GM23338 (cell line): ENCODE results near the gene GUCY2F.

Experiments
- CREB1 ChIP-seq: fragments of 250-450 bp; sonication (Bioruptor Pico); IDR thresholded peaks from 2 replicates; pipeline ENCODE4 v1.5.0; 2020; ENCODE audit warnings: low read depth, mild to moderate bottlenecking, moderate library complexity
- EZH2 ChIP-seq: fragments of 200-600 bp; sonication (generic); IDR thresholded peaks from one replicate; pipeline ENCODE4 v1.8.0; 2017; ENCODE audit warnings: antibody characterized with exemption, mild to moderate bottlenecking, low read depth; ENCODE audit not compliant: unreplicated experiment
- EZH2phosphoT487 ChIP-seq: fragments of 200-600 bp; sonication (generic); IDR thresholded peaks from one replicate; pipeline ENCODE4 v1.8.1; 2018; ENCODE audit warnings: antibody characterized with exemption; ENCODE audit not compliant: unreplicated experiment
- JUNB ChIP-seq: IDR thresholded peaks from one replicate; pipeline ENCODE4 v1.6.1; 2016; ENCODE audit warnings: antibody characterized with exemption; ENCODE audit not compliant: unreplicated experiment
- POLR2AphosphoS5 ChIP-seq: IDR thresholded peaks from 2 replicates; pipeline ENCODE4 v1.6.1; 2016; ENCODE audit warnings: antibody characterized with exemption, low read depth
- STAT1 ChIP-seq: IDR thresholded peaks from one replicate; pipeline ENCODE4 v1.6.1; 2016; ENCODE audit warnings: antibody characterized with exemption; ENCODE audit not compliant: unreplicated experiment
- ZNF331 ChIP-seq: fragments of 250-450 bp; sonication (Bioruptor Pico); IDR thresholded peaks from 2 replicates; pipeline ENCODE4 v1.5.0; 2020; ENCODE audit warnings: low read depth, mild to moderate bottlenecking, moderate library complexity
- TF ChIP-seq, protein P1 (sequence below), 2 experiments: fragments of 200-600 bp in 1 of 2; sonication (generic) in 1 of 2; conservative IDR thresholded peaks; 2 replicates each; pipeline versions ENCODE4 v1.5.1 to v1.6.1; 2016 to 2017; ENCODE audit warnings: antibody characterized with exemption in 2 of 2, low read depth in 2 of 2, mild to moderate bottlenecking in 2 of 2, moderate library complexity in 1 of 2
- TF ChIP-seq, protein P2 (sequence below): IDR thresholded peaks from one replicate; pipeline ENCODE4 v1.6.1; 2018; ENCODE audit warnings: antibody characterized with exemption; ENCODE audit not compliant: unreplicated experiment
- TF ChIP-seq, protein P3 (sequence below): IDR thresholded peaks from 2 replicates; pipeline ENCODE4 v1.6.1; 2016; ENCODE audit warnings: antibody characterized with exemption
- TF ChIP-seq, protein P4 (sequence below): fragments of 250-450 bp; sonication (Bioruptor Pico); IDR thresholded peaks from 2 replicates; pipeline ENCODE4 v1.5.0; 2020; ENCODE audit warnings: mild to moderate bottlenecking, moderate library complexity

DNA sequence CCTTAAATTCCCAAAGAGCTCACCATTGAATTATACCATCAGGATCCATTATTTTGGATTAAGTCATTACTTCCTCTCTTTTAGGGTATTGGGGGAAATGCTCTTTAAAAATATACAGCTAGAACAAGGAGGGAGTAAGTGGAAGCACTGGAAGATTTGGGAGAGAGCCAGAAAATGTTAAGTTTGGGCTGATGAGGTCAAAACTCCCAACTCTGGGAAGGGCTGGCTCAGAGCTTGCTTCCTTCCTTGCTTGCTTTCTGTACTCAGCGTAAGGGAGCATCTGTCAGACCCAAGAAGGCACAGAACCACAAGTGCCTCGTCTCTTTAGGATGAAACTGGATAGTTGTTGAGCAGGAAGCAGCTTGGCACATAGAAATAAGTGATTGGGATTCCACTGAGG lies 138.2 kb downstream of the GUCY2F start:
- TF ChIP-seq POLR2AphosphoS5 = no peak
- TF ChIP-seq, protein P1, sequence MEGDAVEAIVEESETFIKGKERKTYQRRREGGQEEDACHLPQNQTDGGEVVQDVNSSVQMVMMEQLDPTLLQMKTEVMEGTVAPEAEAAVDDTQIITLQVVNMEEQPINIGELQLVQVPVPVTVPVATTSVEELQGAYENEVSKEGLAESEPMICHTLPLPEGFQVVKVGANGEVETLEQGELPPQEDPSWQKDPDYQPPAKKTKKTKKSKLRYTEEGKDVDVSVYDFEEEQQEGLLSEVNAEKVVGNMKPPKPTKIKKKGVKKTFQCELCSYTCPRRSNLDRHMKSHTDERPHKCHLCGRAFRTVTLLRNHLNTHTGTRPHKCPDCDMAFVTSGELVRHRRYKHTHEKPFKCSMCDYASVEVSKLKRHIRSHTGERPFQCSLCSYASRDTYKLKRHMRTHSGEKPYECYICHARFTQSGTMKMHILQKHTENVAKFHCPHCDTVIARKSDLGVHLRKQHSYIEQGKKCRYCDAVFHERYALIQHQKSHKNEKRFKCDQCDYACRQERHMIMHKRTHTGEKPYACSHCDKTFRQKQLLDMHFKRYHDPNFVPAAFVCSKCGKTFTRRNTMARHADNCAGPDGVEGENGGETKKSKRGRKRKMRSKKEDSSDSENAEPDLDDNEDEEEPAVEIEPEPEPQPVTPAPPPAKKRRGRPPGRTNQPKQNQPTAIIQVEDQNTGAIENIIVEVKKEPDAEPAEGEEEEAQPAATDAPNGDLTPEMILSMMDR (conservative IDR thresholded peaks at IDR 0.05; ENCODE audit: low read depth in 2 of 2) = no peak
- TF ChIP-seq, protein P2, sequence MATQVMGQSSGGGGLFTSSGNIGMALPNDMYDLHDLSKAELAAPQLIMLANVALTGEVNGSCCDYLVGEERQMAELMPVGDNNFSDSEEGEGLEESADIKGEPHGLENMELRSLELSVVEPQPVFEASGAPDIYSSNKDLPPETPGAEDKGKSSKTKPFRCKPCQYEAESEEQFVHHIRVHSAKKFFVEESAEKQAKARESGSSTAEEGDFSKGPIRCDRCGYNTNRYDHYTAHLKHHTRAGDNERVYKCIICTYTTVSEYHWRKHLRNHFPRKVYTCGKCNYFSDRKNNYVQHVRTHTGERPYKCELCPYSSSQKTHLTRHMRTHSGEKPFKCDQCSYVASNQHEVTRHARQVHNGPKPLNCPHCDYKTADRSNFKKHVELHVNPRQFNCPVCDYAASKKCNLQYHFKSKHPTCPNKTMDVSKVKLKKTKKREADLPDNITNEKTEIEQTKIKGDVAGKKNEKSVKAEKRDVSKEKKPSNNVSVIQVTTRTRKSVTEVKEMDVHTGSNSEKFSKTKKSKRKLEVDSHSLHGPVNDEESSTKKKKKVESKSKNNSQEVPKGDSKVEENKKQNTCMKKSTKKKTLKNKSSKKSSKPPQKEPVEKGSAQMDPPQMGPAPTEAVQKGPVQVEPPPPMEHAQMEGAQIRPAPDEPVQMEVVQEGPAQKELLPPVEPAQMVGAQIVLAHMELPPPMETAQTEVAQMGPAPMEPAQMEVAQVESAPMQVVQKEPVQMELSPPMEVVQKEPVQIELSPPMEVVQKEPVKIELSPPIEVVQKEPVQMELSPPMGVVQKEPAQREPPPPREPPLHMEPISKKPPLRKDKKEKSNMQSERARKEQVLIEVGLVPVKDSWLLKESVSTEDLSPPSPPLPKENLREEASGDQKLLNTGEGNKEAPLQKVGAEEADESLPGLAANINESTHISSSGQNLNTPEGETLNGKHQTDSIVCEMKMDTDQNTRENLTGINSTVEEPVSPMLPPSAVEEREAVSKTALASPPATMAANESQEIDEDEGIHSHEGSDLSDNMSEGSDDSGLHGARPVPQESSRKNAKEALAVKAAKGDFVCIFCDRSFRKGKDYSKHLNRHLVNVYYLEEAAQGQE = no peak
- TF ChIP-seq EZH2phosphoT487 = no peak
- no peak for TF ChIP-seq EZH2
- no peak for TF ChIP-seq ZNF331
- TF ChIP-seq JUNB = no peak
- no peak for TF ChIP-seq CREB1 (CRISPR knock-in tag)
- TF ChIP-seq, protein P3, sequence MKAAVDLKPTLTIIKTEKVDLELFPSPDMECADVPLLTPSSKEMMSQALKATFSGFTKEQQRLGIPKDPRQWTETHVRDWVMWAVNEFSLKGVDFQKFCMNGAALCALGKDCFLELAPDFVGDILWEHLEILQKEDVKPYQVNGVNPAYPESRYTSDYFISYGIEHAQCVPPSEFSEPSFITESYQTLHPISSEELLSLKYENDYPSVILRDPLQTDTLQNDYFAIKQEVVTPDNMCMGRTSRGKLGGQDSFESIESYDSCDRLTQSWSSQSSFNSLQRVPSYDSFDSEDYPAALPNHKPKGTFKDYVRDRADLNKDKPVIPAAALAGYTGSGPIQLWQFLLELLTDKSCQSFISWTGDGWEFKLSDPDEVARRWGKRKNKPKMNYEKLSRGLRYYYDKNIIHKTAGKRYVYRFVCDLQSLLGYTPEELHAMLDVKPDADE = no peak
- no peak for TF ChIP-seq STAT1
- TF ChIP-seq, protein P4, sequence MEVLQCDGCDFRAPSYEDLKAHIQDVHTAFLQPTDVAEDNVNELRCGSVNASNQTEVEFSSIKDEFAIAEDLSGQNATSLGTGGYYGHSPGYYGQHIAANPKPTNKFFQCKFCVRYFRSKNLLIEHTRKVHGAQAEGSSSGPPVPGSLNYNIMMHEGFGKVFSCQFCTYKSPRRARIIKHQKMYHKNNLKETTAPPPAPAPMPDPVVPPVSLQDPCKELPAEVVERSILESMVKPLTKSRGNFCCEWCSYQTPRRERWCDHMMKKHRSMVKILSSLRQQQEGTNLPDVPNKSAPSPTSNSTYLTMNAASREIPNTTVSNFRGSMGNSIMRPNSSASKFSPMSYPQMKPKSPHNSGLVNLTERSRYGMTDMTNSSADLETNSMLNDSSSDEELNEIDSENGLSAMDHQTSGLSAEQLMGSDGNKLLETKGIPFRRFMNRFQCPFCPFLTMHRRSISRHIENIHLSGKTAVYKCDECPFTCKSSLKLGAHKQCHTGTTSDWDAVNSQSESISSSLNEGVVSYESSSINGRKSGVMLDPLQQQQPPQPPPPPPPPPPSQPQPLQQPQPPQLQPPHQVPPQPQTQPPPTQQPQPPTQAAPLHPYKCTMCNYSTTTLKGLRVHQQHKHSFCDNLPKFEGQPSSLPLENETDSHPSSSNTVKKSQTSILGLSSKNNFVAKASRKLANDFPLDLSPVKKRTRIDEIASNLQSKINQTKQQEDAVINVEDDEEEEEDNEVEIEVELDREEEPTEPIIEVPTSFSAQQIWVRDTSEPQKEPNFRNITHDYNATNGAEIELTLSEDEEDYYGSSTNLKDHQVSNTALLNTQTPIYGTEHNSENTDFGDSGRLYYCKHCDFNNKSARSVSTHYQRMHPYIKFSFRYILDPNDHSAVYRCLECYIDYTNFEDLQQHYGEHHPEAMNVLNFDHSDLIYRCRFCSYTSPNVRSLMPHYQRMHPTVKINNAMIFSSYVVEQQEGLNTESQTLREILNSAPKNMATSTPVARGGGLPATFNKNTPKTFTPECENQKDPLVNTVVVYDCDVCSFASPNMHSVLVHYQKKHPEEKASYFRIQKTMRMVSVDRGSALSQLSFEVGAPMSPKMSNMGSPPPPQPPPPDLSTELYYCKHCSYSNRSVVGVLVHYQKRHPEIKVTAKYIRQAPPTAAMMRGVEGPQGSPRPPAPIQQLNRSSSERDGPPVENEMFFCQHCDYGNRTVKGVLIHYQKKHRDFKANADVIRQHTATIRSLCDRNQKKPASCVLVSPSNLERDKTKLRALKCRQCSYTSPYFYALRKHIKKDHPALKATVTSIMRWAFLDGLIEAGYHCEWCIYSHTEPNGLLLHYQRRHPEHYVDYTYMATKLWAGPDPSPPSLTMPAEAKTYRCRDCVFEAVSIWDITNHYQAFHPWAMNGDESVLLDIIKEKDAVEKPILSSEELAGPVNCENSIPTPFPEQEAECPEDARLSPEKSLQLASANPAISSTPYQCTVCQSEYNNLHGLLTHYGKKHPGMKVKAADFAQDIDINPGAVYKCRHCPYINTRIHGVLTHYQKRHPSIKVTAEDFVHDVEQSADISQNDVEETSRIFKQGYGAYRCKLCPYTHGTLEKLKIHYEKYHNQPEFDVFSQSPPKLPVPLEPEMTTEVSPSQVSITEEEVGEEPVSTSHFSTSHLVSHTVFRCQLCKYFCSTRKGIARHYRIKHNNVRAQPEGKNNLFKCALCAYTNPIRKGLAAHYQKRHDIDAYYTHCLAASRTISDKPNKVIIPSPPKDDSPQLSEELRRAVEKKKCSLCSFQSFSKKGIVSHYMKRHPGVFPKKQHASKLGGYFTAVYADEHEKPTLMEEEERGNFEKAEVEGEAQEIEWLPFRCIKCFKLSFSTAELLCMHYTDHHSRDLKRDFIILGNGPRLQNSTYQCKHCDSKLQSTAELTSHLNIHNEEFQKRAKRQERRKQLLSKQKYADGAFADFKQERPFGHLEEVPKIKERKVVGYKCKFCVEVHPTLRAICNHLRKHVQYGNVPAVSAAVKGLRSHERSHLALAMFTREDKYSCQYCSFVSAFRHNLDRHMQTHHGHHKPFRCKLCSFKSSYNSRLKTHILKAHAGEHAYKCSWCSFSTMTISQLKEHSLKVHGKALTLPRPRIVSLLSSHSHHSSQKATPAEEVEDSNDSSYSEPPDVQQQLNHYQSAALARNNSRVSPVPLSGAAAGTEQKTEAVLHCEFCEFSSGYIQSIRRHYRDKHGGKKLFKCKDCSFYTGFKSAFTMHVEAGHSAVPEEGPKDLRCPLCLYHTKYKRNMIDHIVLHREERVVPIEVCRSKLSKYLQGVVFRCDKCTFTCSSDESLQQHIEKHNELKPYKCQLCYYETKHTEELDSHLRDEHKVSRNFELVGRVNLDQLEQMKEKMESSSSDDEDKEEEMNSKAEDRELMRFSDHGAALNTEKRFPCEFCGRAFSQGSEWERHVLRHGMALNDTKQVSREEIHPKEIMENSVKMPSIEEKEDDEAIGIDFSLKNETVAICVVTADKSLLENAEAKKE = no peak
